Lower leg skin (tissue), 3 donors: ENCODE measurements around the gene DDI2.

ENCODE experiments used
- CTCF ChIP-seq, 3 donors: fragments of 450-650 bp; IDR thresholded peaks; one replicate each; pipeline ENCODE4 v1.5.1; 2016; ENCODE audit warnings: antibody characterized with exemption in 3 of 3, mild to moderate bottlenecking in 3 of 3, moderate library complexity in 2 of 3
- POLR2A ChIP-seq, 2 donors: fragments of 450-650 bp; IDR thresholded peaks; one replicate each; pipeline ENCODE4 v1.6.1; 2016 to 2017; ENCODE audit warnings: antibody characterized with exemption in 2 of 2, mild to moderate bottlenecking in 1 of 2, moderate library complexity in 1 of 2

GRCh38 chr1:15595809-15596617, 21.2 kb upstream of the DDI2 start:
- TF ChIP-seq CTCF (IDR thresholded peaks at IDR 0.05) (no peak), POLR2A (IDR thresholded peaks at IDR 0.05) (no peak)
